Keratinocyte (primary cell): ENCODE measurements around the gene AK8. TPM values are rescaled to one million over a fixed set of nuclear protein-coding genes. Genes with fewer than 3 reads are reported as not detected.

Source experiments
- DNase-seq: peaks from one replicate; pipeline ENCODE4 v3.0.0-alpha.2; 2011; ENCODE audit warnings: low read depth, missing footprints, low spot score
- FAIRE-seq: peaks from 2 replicates; lab custom pipeline; 2011; peaks lifted over from hg19 to GRCh38; lab: Jason Lieb, UNC
- H2AFZ ChIP-seq: 2 replicates; pipeline ENCODE4 v1.6.0; 2012; ENCODE audit warnings: low read length, control low read depth, inconsistent platforms; ENCODE audit not compliant: control insufficient read depth
- H3K27ac ChIP-seq: 2 replicates; pipeline ENCODE4 v1.5.1; 2011; ENCODE audit warnings: low read length; ENCODE audit not compliant: control insufficient read depth, insufficient read depth
- H3K27me3 ChIP-seq: 3 replicates; pipeline ENCODE4 v1.6.0; 2011; ENCODE audit warnings: low read length; ENCODE audit not compliant: control insufficient read depth, insufficient read depth; ENCODE audit errors: extremely low read depth
- H3K36me3 ChIP-seq, 2 experiments: 2 replicates in 1 of 2; 3 replicates in 1 of 2; pipeline ENCODE4 v1.5.1; 2011; ENCODE audit warnings: low read length in 2 of 2, mild to moderate bottlenecking in 1 of 2; ENCODE audit not compliant: control insufficient read depth in 2 of 2, insufficient read depth in 2 of 2; ENCODE audit errors: extremely low read depth in 1 of 2
- H3K4me1 ChIP-seq: 3 replicates; pipeline ENCODE4 v1.5.1; 2011; ENCODE audit warnings: low read length; ENCODE audit not compliant: control insufficient read depth, insufficient read depth; ENCODE audit errors: extremely low read depth
- H3K4me2 ChIP-seq: 3 replicates; pipeline ENCODE4 v1.6.0; 2011; ENCODE audit warnings: low read depth, low read length; ENCODE audit not compliant: control insufficient read depth, insufficient read depth; ENCODE audit errors: extremely low read depth
- H3K4me3 ChIP-seq, 3 experiments: fragments of 200-600 bp in 1 of 3; sonication (generic) in 1 of 3; 2 replicates in 2 of 3; 3 replicates in 1 of 3; pipeline ENCODE4 v1.5.1; 2011 to 2016; ENCODE audit warnings: low read length in 3 of 3, mild to moderate bottlenecking in 3 of 3, control low read depth in 2 of 3, inconsistent platforms in 1 of 3, low read depth in 1 of 3, mixed read lengths in 1 of 3, mixed run types in 1 of 3, moderate library complexity in 1 of 3; ENCODE audit not compliant: control insufficient read depth in 2 of 3, insufficient read depth in 2 of 3; ENCODE audit errors: extremely low read depth in 1 of 3
- H3K79me2 ChIP-seq: 2 replicates; pipeline ENCODE4 v1.6.0; 2012; ENCODE audit warnings: low read length; ENCODE audit not compliant: control insufficient read depth, insufficient read depth
- H3K9ac ChIP-seq: 3 replicates; pipeline ENCODE4 v1.6.0; 2011; ENCODE audit warnings: low read length; ENCODE audit not compliant: control insufficient read depth, insufficient read depth; ENCODE audit errors: extremely low read depth
- H3K9me1 ChIP-seq: 3 replicates; pipeline ENCODE4 v1.6.0; 2011; ENCODE audit warnings: low read length; ENCODE audit not compliant: control insufficient read depth, insufficient read depth; ENCODE audit errors: extremely low read depth
- H3K9me3 ChIP-seq: 2 replicates; pipeline ENCODE4 v1.5.1; 2012; ENCODE audit warnings: low read depth, low read length; ENCODE audit not compliant: control insufficient read depth
- H4K20me1 ChIP-seq: 3 replicates; pipeline ENCODE4 v1.6.0; 2011; ENCODE audit warnings: low read length; ENCODE audit not compliant: control insufficient read depth, insufficient read depth; ENCODE audit errors: extremely low read depth
- EZH2 ChIP-seq: IDR thresholded peaks from one replicate; pipeline ENCODE4 v1.6.1; 2012; ENCODE audit warnings: inconsistent platforms, mild to moderate bottlenecking, low read length, moderate library complexity
- dilution Hi-C: fragments of 300-500 bp; cut with MboI; formaldehyde crosslinking; loops from one replicate; pipeline ENCODE4 v1.7.0; 2020; ENCODE audit warnings: low sequenced_read_pairs; ENCODE audit not compliant: extremely low pct_ligation_motif_present
- polyA plus RNA-seq, 5 experiments: library from polyadenylated mRNA; depleted of rRNA in 3 of 5; stranded (reverse) in 3 of 5; stranded (forward) in 1 of 5; unstranded in 1 of 5; fragments of >200 nt; gene quantifications; 1 replicate in 1 of 5; 2 replicates in 3 of 5; 3 replicates in 1 of 5; pipeline versions ENCODE4 v1.2.1 to v1.2.3, GENCODE V29; 2011 to 2012; ENCODE audit warnings: missing spikeins in 2 of 5, low read depth in 1 of 5, low replicate concordance in 1 of 5
- TF ChIP-seq, protein P1 (sequence below), 3 experiments: IDR thresholded peaks in 1 of 3; conservative IDR thresholded peaks in 1 of 3; optimal IDR thresholded peaks in 1 of 3; 2 replicates in 2 of 3; 3 replicates in 1 of 3; pipeline versions ENCODE3 to v1.5.1; 2011; ENCODE audit warnings: low read length in 3 of 3, mild to moderate bottlenecking in 3 of 3, moderate library complexity in 2 of 3, control low read depth in 1 of 3, inconsistent platforms in 1 of 3; ENCODE audit not compliant: insufficient read depth in 2 of 3; ENCODE audit errors: extremely low read depth in 1 of 3

The AK8 gene
- polyA plus RNA-seq, 1 donor (not counting 4 experiments of a cell fraction or from before 2014, with no cell fraction given), result 0.24 TPM

DNA sequence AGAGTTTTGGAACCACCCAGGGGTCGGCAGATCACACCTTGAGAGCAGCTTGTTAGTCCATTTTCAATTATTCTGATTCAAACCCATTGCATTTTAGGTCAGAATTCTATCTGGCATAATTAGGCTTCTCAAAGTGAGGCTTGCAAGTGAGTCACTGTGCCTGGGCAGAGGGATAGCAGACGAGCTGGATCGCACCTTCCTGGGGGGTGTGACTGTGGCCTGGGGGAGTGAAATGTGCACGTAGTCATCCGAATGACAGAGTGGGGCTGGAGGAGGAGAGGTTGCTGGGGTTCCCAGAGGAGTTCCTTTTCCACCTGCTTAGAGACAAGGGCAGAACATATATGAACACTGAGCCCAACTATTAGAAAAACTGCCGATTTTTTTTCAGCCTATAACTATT lies 32.3 kb upstream of the AK8 start:
- H3K27me3 ChIP-seq, result no peaks in the 10 kb centered on the region
- TF ChIP-seq, protein P1, sequence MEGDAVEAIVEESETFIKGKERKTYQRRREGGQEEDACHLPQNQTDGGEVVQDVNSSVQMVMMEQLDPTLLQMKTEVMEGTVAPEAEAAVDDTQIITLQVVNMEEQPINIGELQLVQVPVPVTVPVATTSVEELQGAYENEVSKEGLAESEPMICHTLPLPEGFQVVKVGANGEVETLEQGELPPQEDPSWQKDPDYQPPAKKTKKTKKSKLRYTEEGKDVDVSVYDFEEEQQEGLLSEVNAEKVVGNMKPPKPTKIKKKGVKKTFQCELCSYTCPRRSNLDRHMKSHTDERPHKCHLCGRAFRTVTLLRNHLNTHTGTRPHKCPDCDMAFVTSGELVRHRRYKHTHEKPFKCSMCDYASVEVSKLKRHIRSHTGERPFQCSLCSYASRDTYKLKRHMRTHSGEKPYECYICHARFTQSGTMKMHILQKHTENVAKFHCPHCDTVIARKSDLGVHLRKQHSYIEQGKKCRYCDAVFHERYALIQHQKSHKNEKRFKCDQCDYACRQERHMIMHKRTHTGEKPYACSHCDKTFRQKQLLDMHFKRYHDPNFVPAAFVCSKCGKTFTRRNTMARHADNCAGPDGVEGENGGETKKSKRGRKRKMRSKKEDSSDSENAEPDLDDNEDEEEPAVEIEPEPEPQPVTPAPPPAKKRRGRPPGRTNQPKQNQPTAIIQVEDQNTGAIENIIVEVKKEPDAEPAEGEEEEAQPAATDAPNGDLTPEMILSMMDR (optimal IDR thresholded peaks at IDR 0.05 in 1 of 3, IDR thresholded peaks at IDR 0.05 in 1 of 3, conservative IDR thresholded peaks at IDR 0.05 in 1 of 3; ENCODE audit: extremely low read depth in 1 of 3, insufficient read depth in 2 of 3, low read length in 3 of 3), result no peak
- TF ChIP-seq EZH2, result no peak
- no peaks in the 10 kb centered on the region for H4K20me1 ChIP-seq
- no peaks in the 10 kb centered on the region for H3K79me2 ChIP-seq
- FAIRE-seq, result no peak
- H3K27ac ChIP-seq, result no peak overlapping the region
- no peak overlapping the region for H3K9ac ChIP-seq
- no peaks in the 10 kb centered on the region for H3K9me1 ChIP-seq
- peaks cover 16 to 17% of the 10 kb centered on the region in 2 experiments for H3K36me3 ChIP-seq
- H2AFZ ChIP-seq, result no peak overlapping the region
- H3K9me3 ChIP-seq, result no peaks in the 10 kb centered on the region
- no peak overlapping the region for H3K4me3 ChIP-seq
- DNase-seq, result no peak
- H3K4me1 ChIP-seq, result no peaks in the 10 kb centered on the region
- H3K4me2 ChIP-seq, result no peak overlapping the region
- dilution Hi-C loops, result no loop called here

GRCh38 chr9:132909311-132909710 lies 31.2 kb upstream of the AK8 start:
- Histone ChIP-seq H3K79me2 (no peaks in the 10 kb centered on the region), H3K4me3 (no peak overlapping the region), H3K9ac (no peak overlapping the region), H3K36me3 (peaks cover 16 to 17% of the 10 kb centered on the region in 2 experiments), H3K9me1 (no peaks in the 10 kb centered on the region), H3K9me3 (no peaks in the 10 kb centered on the region), H3K4me1 (no peaks in the 10 kb centered on the region), H4K20me1 (no peaks in the 10 kb centered on the region), H3K4me2 (no peak overlapping the region), H3K27me3 (no peaks in the 10 kb centered on the region), H3K27ac (no peak overlapping the region), H2AFZ (no peak overlapping the region)
- DNase-seq (no peak), FAIRE-seq (no peak)
- TF ChIP-seq, protein P1 (optimal IDR thresholded peaks at IDR 0.05 in 1 of 3, IDR thresholded peaks at IDR 0.05 in 1 of 3, conservative IDR thresholded peaks at IDR 0.05 in 1 of 3; ENCODE audit: extremely low read depth in 1 of 3, insufficient read depth in 2 of 3, low read length in 3 of 3), result no peak
- no peak for TF ChIP-seq EZH2
- dilution Hi-C loops, result no loop called here
